Thoracic aorta endothelial cell (primary cell): ENCODE results near the gene ADCY3. TPM values are rescaled to one million over a fixed set of nuclear protein-coding genes. Genes with fewer than 3 reads are reported as not detected.

Source experiments
- small RNA-seq: library from RNA; depleted of rRNA; stranded (forward); fragments of <200 nt; gene quantifications from one replicate; pipeline ENCODE3, GENCODE V24; 2012
- total RNA-seq: library from RNA; depleted of rRNA; stranded (reverse); fragments of >200 nt; gene quantifications from 2 replicates; pipeline ENCODE4 v1.2.3, GENCODE V29; 2012

The ADCY3 gene
- total RNA-seq, result 22.9 and 34.9 TPM in 2 replicates

GRCh38 chr2:24920098-24920808 lies at the start of gene ADCY3:
ADCY3 (minus strand) TSS chr2:24920237; CDS start chr2:24918987, 1,250 bp downstream.

GRCh38 chr2:24792874-24793760 lies 126.9 kb downstream of the ADCY3 start, which contains the start of the genes CENPO and PTRHD1:
CENPO (plus strand) TSS chr2:24793425; CDS start chr2:24793920, 495 bp downstream.
PTRHD1 (minus strand) TSS chr2:24793391; CDS start chr2:24793377, 14 bp downstream.

Small RNAs within 50 kb of the gene (small RNA-seq; reads per million reads assigned to genes)
- gene AC013267.1 (not detected), gene RF00016 (not detected)

Other genes with a start within 250 kb of the ADCY3 start
- 21.7 and 24.2 TPM in 2 replicates for gene PTRHD1, start 126.8 kb downstream of the ADCY3 start, total RNA-seq
- gene CENPO, start 126.8 kb downstream of the ADCY3 start, total RNA-seq, result 34.0 and 45.3 TPM in 2 replicates
- 3.1 and 4.3 TPM in 2 replicates for gene DNAJC27, start 51.7 kb upstream of the ADCY3 start, total RNA-seq
- gene EFR3B, start 121.8 kb upstream of the ADCY3 start, total RNA-seq, result 0.13 and 0.22 TPM in 2 replicates
- gene POMC, start 248.3 kb upstream of the ADCY3 start, total RNA-seq, result 0.13 and 0.29 TPM in 2 replicates